HCT116 (cell line): ENCODE measurements around the gene C4A.

Experiments used
- MAX ChIP-seq: IDR thresholded peaks from 2 replicates; pipeline ENCODE4 v1.6.1; 2012
- POLR2A ChIP-seq: IDR thresholded peaks from 2 replicates; pipeline ENCODE4 v1.7.0; 2011; ENCODE audit warnings: borderline replicate concordance; ENCODE audit not compliant: insufficient read depth, insufficient read length; ENCODE audit errors: extremely low read depth
- SIN3A ChIP-seq: IDR thresholded peaks from 2 replicates; pipeline ENCODE4 v1.6.1; 2012; ENCODE audit warnings: low read depth
- TF ChIP-seq, protein P1 (sequence below), 3 experiments: fragments of 200-600 bp in 1 of 3; sonication (generic) in 1 of 3; IDR thresholded peaks in 2 of 3; conservative IDR thresholded peaks in 1 of 3; 2 replicates each; pipeline ENCODE4 v1.5.1; 2012 to 2017; ENCODE audit warnings: low read depth in 2 of 3, low read length in 2 of 3, antibody characterized with exemption in 1 of 3, borderline replicate concordance in 1 of 3, control low read depth in 1 of 3, mild to moderate bottlenecking in 1 of 3, mixed read lengths in 1 of 3, mixed run types in 1 of 3, moderate library complexity in 1 of 3; ENCODE audit not compliant: insufficient read depth in 1 of 3

DNA sequence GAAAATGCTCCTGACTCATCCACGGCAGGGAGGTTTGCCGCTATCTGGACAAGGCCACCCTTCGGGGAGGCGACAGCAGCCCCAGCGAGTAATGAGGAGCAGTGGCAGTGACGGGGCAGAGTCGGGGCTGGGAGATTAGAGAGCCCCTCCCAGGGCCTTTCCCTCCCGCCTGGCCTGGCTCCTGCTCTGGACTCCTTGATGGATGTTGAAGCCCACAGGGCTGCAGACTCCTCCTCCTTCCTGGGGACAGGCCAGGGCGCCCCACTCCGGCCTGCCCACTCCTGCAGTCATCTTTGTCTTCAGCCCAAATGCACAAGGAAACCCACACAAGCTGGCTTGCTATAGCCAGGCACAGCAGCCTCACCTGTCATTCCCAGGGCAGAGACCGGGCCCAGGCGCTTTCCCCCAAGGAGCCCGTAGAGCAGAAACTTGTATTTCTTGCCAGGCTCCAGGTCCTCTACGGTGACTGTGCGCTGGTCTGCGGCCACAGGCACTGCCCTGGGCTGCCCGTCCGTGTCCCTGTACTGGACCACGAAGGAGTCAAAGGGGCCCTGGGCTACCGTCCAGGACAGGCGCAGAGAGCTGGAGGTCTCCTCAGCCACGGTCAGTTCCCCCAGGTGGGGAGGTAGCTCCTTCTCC, 64.1 kb downstream of the C4A start:
- TF ChIP-seq, protein P1, sequence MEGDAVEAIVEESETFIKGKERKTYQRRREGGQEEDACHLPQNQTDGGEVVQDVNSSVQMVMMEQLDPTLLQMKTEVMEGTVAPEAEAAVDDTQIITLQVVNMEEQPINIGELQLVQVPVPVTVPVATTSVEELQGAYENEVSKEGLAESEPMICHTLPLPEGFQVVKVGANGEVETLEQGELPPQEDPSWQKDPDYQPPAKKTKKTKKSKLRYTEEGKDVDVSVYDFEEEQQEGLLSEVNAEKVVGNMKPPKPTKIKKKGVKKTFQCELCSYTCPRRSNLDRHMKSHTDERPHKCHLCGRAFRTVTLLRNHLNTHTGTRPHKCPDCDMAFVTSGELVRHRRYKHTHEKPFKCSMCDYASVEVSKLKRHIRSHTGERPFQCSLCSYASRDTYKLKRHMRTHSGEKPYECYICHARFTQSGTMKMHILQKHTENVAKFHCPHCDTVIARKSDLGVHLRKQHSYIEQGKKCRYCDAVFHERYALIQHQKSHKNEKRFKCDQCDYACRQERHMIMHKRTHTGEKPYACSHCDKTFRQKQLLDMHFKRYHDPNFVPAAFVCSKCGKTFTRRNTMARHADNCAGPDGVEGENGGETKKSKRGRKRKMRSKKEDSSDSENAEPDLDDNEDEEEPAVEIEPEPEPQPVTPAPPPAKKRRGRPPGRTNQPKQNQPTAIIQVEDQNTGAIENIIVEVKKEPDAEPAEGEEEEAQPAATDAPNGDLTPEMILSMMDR (IDR thresholded peaks at IDR 0.05 in 2 of 3, conservative IDR thresholded peaks at IDR 0.05 in 1 of 3; ENCODE audit: borderline replicate concordance in 1 of 3, insufficient read depth in 1 of 3, low read depth in 2 of 3, low read length in 2 of 3), result no peak
- no peak for TF ChIP-seq SIN3A
- no peak for TF ChIP-seq MAX
- TF ChIP-seq POLR2A, result no peak
